T-helper 1 cell (primary cell): ENCODE measurements around the gene DPRX.

Experiments used
- DNase-seq, 5 donors: peaks; one replicate each; pipeline ENCODE4 v3.0.0-alpha.2; 2012 to 2020
- total RNA-seq, 4 donors: gene quantifications; one replicate each; lab custom pipeline; 2026; lab: John Stamatoyannopoulos, UW

Gene DPRX, protein sequence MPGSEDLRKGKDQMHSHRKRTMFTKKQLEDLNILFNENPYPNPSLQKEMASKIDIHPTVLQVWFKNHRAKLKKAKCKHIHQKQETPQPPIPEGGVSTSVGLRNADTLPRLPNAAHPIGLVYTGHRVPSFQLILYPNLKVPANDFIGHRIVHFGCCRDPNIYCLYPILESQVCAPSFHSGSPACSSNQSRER
- 0 reads per million in 4 donors for total RNA-seq

DNA sequence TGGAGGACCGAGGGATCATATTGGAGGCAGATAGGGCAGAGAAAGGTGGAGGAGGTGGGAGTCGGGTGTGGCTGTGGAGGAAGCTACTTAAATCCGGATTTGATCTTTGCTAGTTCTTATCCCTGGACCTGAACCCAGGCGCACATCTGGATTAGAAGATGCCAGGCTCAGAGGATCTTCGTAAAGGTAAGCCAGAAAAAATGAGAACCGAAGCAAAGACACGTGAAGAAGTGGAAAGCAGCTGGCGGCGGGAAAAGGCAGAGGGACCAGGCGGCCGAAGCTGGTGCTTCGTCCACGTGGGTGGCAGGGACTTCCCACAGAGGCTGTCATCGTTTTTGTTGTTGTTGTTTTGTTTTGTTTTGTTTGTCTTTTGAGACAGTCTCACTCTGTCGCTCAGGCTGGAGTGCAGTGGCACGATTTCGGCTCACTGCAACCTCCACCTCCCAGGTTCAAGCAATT, at the start of gene DPRX:
TSS of gene DPRX (plus strand) at position 51 of the 459 bp plus-strand sequence. CDS start at position 159, 108 bp downstream.
- DNase-seq = no peak

DNA sequence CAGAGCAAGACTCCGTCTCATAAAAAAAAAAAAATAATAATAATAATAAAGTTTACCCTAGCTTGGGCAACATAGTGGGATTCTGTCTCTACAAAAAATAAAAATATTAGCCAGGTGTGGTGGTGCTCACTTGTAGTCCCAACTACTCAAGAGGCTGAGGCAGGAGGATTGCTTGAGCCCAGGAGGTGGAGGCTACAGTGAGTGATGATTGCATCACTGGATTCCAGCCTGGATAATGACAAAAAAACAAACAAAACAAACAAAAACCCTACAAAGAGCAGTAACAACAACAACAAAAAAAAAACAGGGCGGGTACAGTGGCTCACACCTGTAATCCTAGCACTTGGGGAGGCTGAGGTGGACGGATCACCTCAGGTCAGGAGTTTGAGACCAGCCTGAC, 48.6 kb upstream of the DPRX start:
- no peak for DNase-seq

DNA sequence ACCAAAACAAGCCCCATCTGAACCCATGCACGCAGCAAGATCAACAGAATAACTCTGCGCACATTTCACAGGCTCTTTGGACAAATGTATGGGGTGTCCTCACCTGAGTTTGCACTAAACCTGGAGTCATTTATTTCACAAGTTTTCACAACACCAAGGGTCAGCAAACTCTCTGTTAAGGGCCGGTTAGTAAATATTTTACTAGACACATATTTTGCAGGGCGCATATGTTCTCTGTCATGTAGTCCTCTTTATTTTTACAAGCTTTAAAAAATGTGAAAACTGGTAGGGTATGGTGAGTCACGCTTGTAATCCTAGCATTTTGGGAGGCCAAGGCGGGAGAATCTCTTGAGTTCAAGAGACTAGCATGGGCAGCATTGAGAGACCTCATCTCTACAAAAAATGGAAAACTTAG, 45.5 kb upstream of the DPRX start:
- no peak for DNase-seq

DNA sequence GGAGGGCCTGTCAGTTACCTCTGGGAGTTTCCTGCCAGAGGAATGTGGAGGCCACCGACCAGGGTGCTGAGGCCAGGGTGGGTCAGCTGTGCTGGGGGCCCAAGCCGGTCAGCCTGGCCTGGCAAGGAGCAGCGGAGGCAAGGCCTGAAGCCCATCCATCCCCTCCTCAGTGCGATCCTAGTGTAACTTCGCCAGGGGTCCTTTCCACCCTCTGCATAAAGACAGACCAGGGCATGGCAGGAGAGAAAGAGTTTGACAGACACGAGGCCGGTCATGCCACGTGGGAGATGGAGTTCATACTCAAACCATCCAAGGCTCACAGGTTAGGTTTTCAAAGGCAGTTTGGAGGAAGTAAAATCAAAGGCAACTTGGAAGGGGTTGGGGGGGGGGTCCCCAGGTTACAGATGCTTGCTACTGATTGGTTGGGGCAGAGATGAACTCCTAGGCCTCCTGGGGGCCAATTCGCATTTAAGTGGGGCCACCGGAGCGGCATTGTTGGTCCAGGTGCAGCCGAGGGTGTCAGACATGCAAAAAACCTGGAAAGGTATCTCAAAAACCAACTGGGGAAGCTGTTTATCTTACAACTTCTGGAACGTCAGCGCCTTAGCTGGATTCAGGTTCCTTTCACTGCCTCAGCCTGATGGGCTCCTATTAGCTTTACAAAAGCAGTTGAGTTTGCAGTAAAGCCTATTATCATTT, 36.8 kb upstream of the DPRX start:
- no peak for DNase-seq

GRCh38 chr19:53595510-53595867, 36.3 kb upstream of the DPRX start:
- DNase-seq = no peak

GRCh38 chr19:53596056-53596455, 35.7 kb upstream of the DPRX start:
- no peak for DNase-seq

DNA sequence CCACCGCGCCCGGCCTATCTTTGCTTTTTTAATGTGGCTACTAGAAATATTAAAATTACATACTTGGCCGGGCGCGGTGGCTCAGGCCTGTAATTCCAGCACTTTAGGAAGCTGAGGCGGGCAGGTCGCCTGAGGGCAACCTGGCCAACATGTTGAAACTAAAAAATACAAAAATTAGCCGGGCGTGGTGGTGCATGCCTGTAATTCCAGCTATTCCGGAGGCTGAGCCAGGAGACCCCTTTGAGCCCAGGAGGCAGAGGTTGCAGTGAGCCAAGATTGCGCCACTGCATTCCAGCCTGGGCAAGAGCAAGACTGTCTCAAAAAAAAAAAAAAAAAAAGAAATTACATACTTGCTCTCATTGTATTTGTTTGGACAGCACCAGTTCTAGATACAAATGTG, 34.8 kb upstream of the DPRX start:
- DNase-seq = no peak

GRCh38 chr19:53598361-53598760, 33.4 kb upstream of the DPRX start:
- DNase-seq = no peak

DNA sequence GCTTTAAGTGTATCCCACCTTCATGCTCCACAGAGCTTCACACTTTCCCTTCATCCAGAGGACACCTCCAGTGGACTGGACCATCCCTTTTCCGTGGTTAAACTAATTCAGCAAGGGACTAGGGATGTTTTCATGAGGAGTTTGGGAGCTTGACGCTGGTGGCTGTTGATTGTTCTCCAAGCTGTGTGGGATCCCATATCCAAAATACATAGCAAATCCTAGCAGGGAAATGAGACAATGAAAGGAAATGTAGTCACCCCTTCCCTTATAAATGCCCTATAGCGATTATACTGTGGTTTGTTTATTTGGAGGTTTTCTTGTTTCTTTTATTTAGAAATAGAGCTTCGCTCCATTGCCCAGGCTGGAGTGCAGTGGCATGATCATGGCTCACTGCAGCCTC, 31.6 kb upstream of the DPRX start:
- DNase-seq = no peak

DNA sequence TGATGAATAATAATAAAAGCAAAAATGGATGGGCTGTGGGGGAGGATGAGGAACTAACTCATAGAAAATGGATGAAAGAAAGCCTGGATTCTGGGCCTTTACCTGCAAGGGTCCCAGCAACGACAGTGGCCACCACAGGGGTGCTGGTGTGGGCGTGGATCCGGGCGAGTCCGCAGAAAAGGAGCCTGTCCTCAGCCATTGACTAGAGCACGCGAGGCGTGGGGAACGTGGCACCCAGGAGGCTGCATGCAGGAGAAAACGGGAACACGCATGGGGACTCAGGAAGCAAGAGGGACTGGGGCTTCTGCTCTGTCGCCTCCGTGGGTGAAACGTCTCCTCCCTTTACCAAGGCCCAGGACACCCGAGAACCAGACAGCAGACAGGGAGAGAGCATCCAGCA, 25.8 kb upstream of the DPRX start:
- no peak for DNase-seq

DNA sequence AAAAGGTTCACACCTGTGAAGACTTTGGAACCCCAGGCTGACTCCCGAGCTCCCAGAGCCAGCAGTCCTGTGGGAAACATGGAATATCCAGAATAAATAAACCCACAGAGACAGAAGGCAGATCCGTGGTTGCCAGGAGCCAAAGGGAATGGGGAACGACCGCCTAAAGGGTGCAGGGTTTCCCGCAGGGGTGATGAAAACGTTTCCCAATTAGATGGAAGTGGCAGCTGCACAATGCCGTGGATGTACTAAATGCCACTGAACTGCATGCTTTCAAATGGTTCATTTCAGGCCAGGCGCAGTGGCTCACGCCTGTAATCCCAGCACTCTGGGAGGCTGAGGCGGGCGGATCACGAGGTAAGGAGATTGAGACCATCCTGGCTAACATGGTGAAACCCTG, 23.4 kb upstream of the DPRX start:
- DNase-seq = no peak

GRCh38 chr19:53612762-53613526, 18.9 kb upstream of the DPRX start:
- DNase-seq = no peak

- no peak for DNase-seq
These were observed 9.7 kb upstream of the DPRX start for GRCh38 chr19:53621885-53622740.

DNA sequence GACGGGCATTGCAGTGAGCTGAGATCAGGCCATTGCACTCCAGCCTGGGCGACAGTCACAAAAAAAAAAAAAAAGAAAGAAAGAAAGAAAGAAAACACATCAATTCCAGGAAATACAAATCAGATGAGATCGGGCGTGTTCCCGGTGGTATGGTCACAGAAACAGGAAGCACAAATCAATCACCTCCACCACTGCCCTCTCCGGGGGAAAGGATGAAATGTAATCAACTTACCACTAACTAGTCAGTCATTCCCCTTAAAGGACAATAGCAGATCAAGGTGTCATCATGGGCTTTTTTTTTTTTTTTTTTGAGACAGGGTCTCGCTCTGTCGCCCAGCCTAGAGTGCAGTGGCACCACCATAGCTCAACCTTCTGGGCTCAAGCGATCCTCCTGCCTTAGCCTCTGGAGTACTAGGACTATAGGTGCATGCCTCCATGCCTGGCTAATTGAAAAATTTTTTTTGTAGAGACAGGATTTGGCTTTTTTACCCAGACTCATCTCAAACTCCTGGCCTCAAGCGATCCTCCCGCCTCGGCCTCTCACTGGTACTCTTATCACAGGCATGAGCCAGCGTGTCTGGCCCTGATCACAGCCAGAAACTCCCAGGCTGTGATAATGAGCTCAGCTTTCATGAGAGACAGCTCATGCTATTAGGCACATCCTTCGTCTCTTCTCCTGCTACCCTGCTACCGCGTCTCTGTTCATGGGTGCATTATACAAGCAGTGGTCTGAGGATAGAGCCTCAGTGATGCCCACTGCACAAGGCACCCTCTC, 6.8 kb upstream of the DPRX start:
- no peak for DNase-seq

- DNase-seq = no peak
These were observed 5.3 kb upstream of the DPRX start for GRCh38 chr19:53626486-53626885.

- no peak for DNase-seq
These were observed 4.8 kb upstream of the DPRX start for GRCh38 chr19:53626976-53627375.

DNA sequence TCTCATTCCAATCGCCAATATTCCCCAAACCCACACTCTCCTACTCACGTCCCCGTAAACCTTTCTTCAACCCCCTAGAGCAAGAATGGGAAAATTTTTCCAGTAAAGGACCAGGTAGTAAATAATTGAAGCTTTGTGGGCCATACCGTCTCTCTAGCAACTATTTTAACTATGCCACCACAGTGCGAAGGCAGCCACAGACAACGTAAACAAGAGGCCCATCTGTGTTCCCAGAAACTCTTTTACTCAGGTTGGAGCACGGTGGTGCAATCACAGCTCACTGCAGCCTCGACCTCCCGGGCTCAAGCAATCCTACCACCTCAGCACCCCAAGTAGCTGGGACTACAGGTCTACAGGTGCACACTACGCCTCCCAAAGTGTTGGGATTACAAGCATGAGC, 3.0 kb downstream of the DPRX start:
- no peak for DNase-seq

DNA sequence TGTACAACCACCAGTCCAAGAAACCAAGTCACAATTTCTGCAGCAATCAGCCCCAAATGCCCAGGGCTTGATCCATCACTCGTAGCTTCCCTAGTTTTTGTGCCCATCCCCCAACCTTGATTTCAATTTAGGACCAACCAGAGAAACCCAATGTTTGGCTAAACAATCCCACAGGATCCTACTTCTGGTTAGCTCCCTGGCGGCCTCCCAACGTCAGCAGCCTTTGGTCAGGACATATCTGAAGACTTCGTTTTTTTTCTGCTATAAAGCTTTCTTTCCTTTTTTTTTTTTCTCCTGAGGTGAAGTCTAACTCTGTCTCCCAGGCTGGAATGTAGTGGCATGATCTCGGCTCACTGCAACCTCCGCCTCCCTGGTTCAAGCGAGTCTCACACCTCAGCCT, 7.7 kb downstream of the DPRX start:
- no peak for DNase-seq

GRCh38 chr19:53642381-53643099, 10.7 kb downstream of the DPRX start:
- no peak for DNase-seq

DNA sequence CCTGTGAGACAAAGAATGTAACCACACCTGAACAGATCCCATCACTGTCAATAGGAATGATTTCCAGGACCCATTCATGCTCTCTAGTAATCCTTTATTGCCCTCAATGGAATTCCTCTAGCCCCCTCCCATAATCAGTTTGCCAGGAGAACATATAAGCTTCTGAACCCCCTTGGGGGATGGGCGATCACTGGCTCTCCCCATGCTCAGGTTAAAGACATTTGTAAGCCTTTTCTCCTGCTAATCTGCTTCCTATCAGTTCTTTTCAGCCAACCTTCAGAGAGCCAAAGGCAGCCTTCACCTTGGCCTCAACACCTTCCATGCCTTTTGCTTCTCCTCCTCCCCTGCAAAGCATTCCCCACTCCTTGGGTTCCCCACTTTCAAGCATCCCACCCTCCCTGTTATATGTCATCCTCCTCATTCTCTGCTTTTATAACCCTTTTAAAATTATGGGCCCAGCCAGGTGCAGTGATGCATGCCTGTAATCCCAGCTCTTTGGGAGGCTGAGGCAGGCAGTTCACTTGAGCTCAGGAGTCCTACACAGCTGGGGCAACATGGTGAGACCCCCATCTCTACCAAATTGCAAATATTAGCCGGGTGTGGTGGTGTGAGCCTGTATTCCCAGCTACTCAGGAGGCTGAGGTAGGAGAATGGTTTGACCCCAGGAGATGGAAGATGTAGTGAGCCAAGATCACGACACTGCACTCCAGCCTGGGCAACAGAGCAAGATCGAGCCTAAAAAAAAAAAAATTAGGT, 12.4 kb downstream of the DPRX start:
- no peak for DNase-seq

- no peak for DNase-seq
These were observed 14.3 kb downstream of the DPRX start for GRCh38 chr19:53646144-53646543.
